HAP-1 (cell line): ENCODE measurements around the gene MBTD1.
A peak's percentile ranks its signal among the peaks of the same experiment; 100 is the strongest.
"Not testable (repeated sequence)": the region's sequence is repeated elsewhere in the genome, so short reads cannot be mapped to it uniquely, and the experiment has no call there.

Experiments used
- DNase-seq, 2 experiments: peaks; one replicate each; pipeline ENCODE4 v3.0.0-alpha.2; 2016 to 2020; ENCODE audit warnings: low spot score in 2 of 2
- H3K27me3 ChIP-seq: fragments of 250-450 bp; sonication (Bioruptor Pico); 2 replicates; pipeline ENCODE4 v1.5.1; 2020; ENCODE audit warnings: low read depth, mild to moderate bottlenecking, moderate library complexity
- H3K36me3 ChIP-seq: fragments of 250-450 bp; sonication (Bioruptor Pico); replicated peaks from 2 replicates; pipeline ENCODE4 v1.5.1; 2020; ENCODE audit warnings: mild to moderate bottlenecking
- H3K4me1 ChIP-seq: fragments of 250-450 bp; sonication (Bioruptor Pico); 2 replicates; pipeline ENCODE4 v1.5.1; 2020; ENCODE audit warnings: mild to moderate bottlenecking
- H3K4me3 ChIP-seq: fragments of 250-450 bp; sonication (Bioruptor Pico); 2 replicates; pipeline ENCODE4 v1.5.1; 2020; ENCODE audit warnings: mild to moderate bottlenecking, moderate library complexity
- H3K9me3 ChIP-seq: fragments of 250-450 bp; sonication (Bioruptor Pico); 2 replicates; pipeline ENCODE4 v1.5.1; 2020; ENCODE audit warnings: mild to moderate bottlenecking, moderate library complexity
- in situ Hi-C: fragments of 300-500 bp; cut with MboI; formaldehyde crosslinking; loops from 3 replicates; pipeline ENCODE4 v1.14.3; 2020; ENCODE audit warnings: low sequenced_read_pairs, inconsistent platforms, mixed read lengths

MBTD1 gene

GRCh38 chr17:51259564-51260236, at the start of gene MBTD1:
MBTD1 (minus strand) TSS chr17:51260049; CDS start chr17:51225161, 34,888 bp downstream.
- Histone ChIP-seq H3K4me3 (peak within 1 kb of the TSS; percentile 58), H3K4me1 (peaks cover 13% of the 10 kb centered on the region), H3K27me3 (no peaks in the 10 kb centered on the region), H3K9me3 (no peaks in the 10 kb centered on the region), H3K36me3 (peaks cover 17% of the 10 kb centered on the region)
- DNase-seq, result peak; percentile 91 to 97
- in situ Hi-C loops, result no loop called here

- DNase-seq, result no peak
- H3K4me3 ChIP-seq, result no peak overlapping the region
- in situ Hi-C loops, result no loop called here
Measured at GRCh38 chr17:51305182-51305581, 45.3 kb upstream of the MBTD1 start.

GRCh38 chr17:51299859-51300258, 40.0 kb upstream of the MBTD1 start:
- no peaks in the 10 kb centered on the region for H3K9me3 ChIP-seq
- no peaks in the 10 kb centered on the region for H3K27me3 ChIP-seq
- no peak overlapping the region for H3K4me3 ChIP-seq
- DNase-seq, result no peak
- in situ Hi-C loops, result no loop called here
- H3K4me1 ChIP-seq, result peaks cover 8% of the 10 kb centered on the region
- peaks cover 7% of the 10 kb centered on the region for H3K36me3 ChIP-seq

More at GRCh38 chr17:51305182-51305581, 45.3 kb upstream of the MBTD1 start:
- H3K9me3 ChIP-seq, result no peaks in the 10 kb centered on the region
- no peaks in the 10 kb centered on the region for H3K36me3 ChIP-seq
- peaks cover 4% of the 10 kb centered on the region for H3K4me1 ChIP-seq
- H3K27me3 ChIP-seq, result no peaks in the 10 kb centered on the region

GRCh38 chr17:51298508-51299371, 38.9 kb upstream of the MBTD1 start:
- peaks cover 10% of the 10 kb centered on the region for H3K36me3 ChIP-seq
- no peak overlapping the region for H3K4me3 ChIP-seq
- peak; percentile 20 to 56 for DNase-seq
- H3K27me3 ChIP-seq, result no peaks in the 10 kb centered on the region
- no peaks in the 10 kb centered on the region for H3K9me3 ChIP-seq
- peaks cover 8% of the 10 kb centered on the region for H3K4me1 ChIP-seq
- in situ Hi-C loops, result no loop called here

- Histone ChIP-seq H3K4me1 (peaks cover 11% of the 10 kb centered on the region), H3K36me3 (peaks cover 38% of the 10 kb centered on the region)
- H3K4me3 ChIP-seq, H3K27me3 ChIP-seq, DNase-seq, in situ Hi-C loops, H3K9me3 ChIP-seq: not testable (repeated sequence)
Measured at GRCh38 chr17:51294338-51294737, 34.5 kb upstream of the MBTD1 start.

GRCh38 chr17:51289696-51290111, 29.9 kb upstream of the MBTD1 start:
- Histone ChIP-seq H3K9me3 (no peaks in the 10 kb centered on the region), H3K4me1 (peaks cover 30% of the 10 kb centered on the region), H3K36me3 (peaks cover 69% of the 10 kb centered on the region), H3K27me3 (no peaks in the 10 kb centered on the region), H3K4me3 (no peak overlapping the region)
- in situ Hi-C loops, result no loop called here
- peak; percentile 78 to 99 for DNase-seq

- peaks cover 30% of the 10 kb centered on the region for H3K4me1 ChIP-seq
- H3K27me3 ChIP-seq, result no peaks in the 10 kb centered on the region
- no peaks in the 10 kb centered on the region for H3K9me3 ChIP-seq
- no peak overlapping the region for H3K4me3 ChIP-seq
- in situ Hi-C loops, result no loop called here
- peaks cover 64% of the 10 kb centered on the region for H3K36me3 ChIP-seq
- no peak for DNase-seq
Measured at GRCh38 chr17:51287412-51287811, 27.6 kb upstream of the MBTD1 start.

GRCh38 chr17:51279183-51279582, 19.3 kb upstream of the MBTD1 start:
- Histone ChIP-seq H3K9me3 (no peaks in the 10 kb centered on the region), H3K36me3 (peaks cover 80% of the 10 kb centered on the region)
- in situ Hi-C loops, result no loop called here

GRCh38 chr17:51275381-51275780, 15.5 kb upstream of the MBTD1 start:
- in situ Hi-C loops, result no loop called here
- no peaks in the 10 kb centered on the region for H3K27me3 ChIP-seq
- H3K4me1 ChIP-seq, result no peaks in the 10 kb centered on the region
- H3K9me3 ChIP-seq, result no peaks in the 10 kb centered on the region
- H3K36me3 ChIP-seq, result peaks cover 85% of the 10 kb centered on the region
- no peak overlapping the region for H3K4me3 ChIP-seq
- DNase-seq, result no peak

More at GRCh38 chr17:51279183-51279582, 19.3 kb upstream of the MBTD1 start:
- no peak for DNase-seq
- no peak overlapping the region for H3K4me3 ChIP-seq
- no peaks in the 10 kb centered on the region for H3K4me1 ChIP-seq
- no peaks in the 10 kb centered on the region for H3K27me3 ChIP-seq

- H3K27me3 ChIP-seq, result no peaks in the 10 kb centered on the region
- no peak overlapping the region for H3K4me3 ChIP-seq
- no peak for DNase-seq
- no peaks in the 10 kb centered on the region for H3K9me3 ChIP-seq
- no peaks in the 10 kb centered on the region for H3K4me1 ChIP-seq
- H3K36me3 ChIP-seq, result peaks cover 80% of the 10 kb centered on the region
- in situ Hi-C loops, result no loop called here
Measured at GRCh38 chr17:51272812-51273211, 13.0 kb upstream of the MBTD1 start.

GRCh38 chr17:51270636-51271035, 10.8 kb upstream of the MBTD1 start:
- H3K36me3 ChIP-seq, result peaks cover 70% of the 10 kb centered on the region
- in situ Hi-C loops, result no loop called here
- H3K27me3 ChIP-seq, result no peaks in the 10 kb centered on the region
- no peaks in the 10 kb centered on the region for H3K9me3 ChIP-seq
- no peak for DNase-seq
- H3K4me3 ChIP-seq, result no peak overlapping the region
- no peaks in the 10 kb centered on the region for H3K4me1 ChIP-seq

- H3K27me3 ChIP-seq, result no peaks in the 10 kb centered on the region
- peaks cover 66% of the 10 kb centered on the region for H3K36me3 ChIP-seq
- H3K9me3 ChIP-seq, result no peaks in the 10 kb centered on the region
- no peak overlapping the region for H3K4me3 ChIP-seq
- no peaks in the 10 kb centered on the region for H3K4me1 ChIP-seq
- DNase-seq, result no peak
- in situ Hi-C loops, result no loop called here
Measured at GRCh38 chr17:51269991-51270390, 10.1 kb upstream of the MBTD1 start.

- H3K36me3 ChIP-seq, result peaks cover 34% of the 10 kb centered on the region
- DNase-seq, in situ Hi-C loops: not testable (repeated sequence)
Measured at GRCh38 chr17:51264466-51264865, 4.6 kb upstream of the MBTD1 start.

GRCh38 chr17:51263006-51263405, 3.2 kb upstream of the MBTD1 start:
- no peaks in the 10 kb centered on the region for H3K27me3 ChIP-seq
- H3K36me3 ChIP-seq, result peaks cover 24% of the 10 kb centered on the region
- in situ Hi-C loops, result no loop called here
- H3K4me1 ChIP-seq, result peaks cover 13% of the 10 kb centered on the region
- no peaks in the 10 kb centered on the region for H3K9me3 ChIP-seq
- H3K4me3 ChIP-seq, result no peak overlapping the region
- DNase-seq, result no peak

More at GRCh38 chr17:51264466-51264865, 4.6 kb upstream of the MBTD1 start:
- H3K9me3 ChIP-seq, H3K4me3 ChIP-seq, H3K4me1 ChIP-seq, H3K27me3 ChIP-seq: not testable (repeated sequence)
